H9 (cell line): ENCODE data around the gene SH3BGRL3. TPM values are rescaled to one million over a fixed set of nuclear protein-coding genes. Genes with fewer than 3 reads are reported as not detected.

Source experiments
- DNase-seq: peaks from one replicate; pipeline ENCODE4 v3.0.0-alpha.2; 2017
- H2AFZ ChIP-seq: one replicate; pipeline ENCODE4 v1.6.1; 2013; ENCODE audit warnings: mild to moderate bottlenecking, low read length, control low read depth, moderate library complexity
- H2AK5ac ChIP-seq: 2 replicates; pipeline ENCODE4 v1.6.1; 2013; ENCODE audit warnings: low read length, control low read depth, mixed read lengths; ENCODE audit not compliant: insufficient read length
- H2BK120ac ChIP-seq: one replicate; pipeline ENCODE4 v1.6.1; 2013; ENCODE audit warnings: low read depth, mild to moderate bottlenecking, low read length, control low read depth, inconsistent platforms; ENCODE audit not compliant: poor library complexity, severe bottlenecking
- H2BK12ac ChIP-seq: 2 replicates; pipeline ENCODE4 v1.6.1; 2013; ENCODE audit warnings: low read length, control low read depth, mixed read lengths, low read depth; ENCODE audit not compliant: insufficient read length
- H2BK15ac ChIP-seq: 2 replicates; pipeline ENCODE4 v1.6.1; 2013; ENCODE audit warnings: low read depth, low read length, control low read depth
- H2BK20ac ChIP-seq: one replicate; pipeline ENCODE4 v1.6.1; 2013; ENCODE audit warnings: low read depth, mild to moderate bottlenecking, low read length, control low read depth, inconsistent platforms; ENCODE audit not compliant: poor library complexity, severe bottlenecking
- H2BK5ac ChIP-seq: 2 replicates; pipeline ENCODE4 v1.6.1; 2013; ENCODE audit warnings: low read length, control low read depth, mixed read lengths; ENCODE audit not compliant: insufficient read length
- H3K14ac ChIP-seq: 2 replicates; pipeline ENCODE4 v1.6.1; 2013; ENCODE audit warnings: low read length, control low read depth; ENCODE audit not compliant: insufficient read depth
- H3K18ac ChIP-seq: 2 replicates; pipeline ENCODE4 v1.6.1; 2013; ENCODE audit warnings: low read depth, mild to moderate bottlenecking, mixed read lengths, low read length, control low read depth; ENCODE audit not compliant: insufficient read length
- H3K23ac ChIP-seq: 2 replicates; pipeline ENCODE4 v1.6.1; 2013; ENCODE audit warnings: low read length, control low read depth, mixed read lengths, low read depth; ENCODE audit not compliant: insufficient read length
- H3K23me2 ChIP-seq: 2 replicates; pipeline ENCODE4 v1.6.1; 2013; ENCODE audit warnings: low read depth, mild to moderate bottlenecking, mixed read lengths, low read length, control low read depth; ENCODE audit not compliant: insufficient read length, poor library complexity, severe bottlenecking
- H3K27ac ChIP-seq: 2 replicates; pipeline ENCODE4 v1.5.1; 2013; ENCODE audit warnings: low read length, control low read depth, mixed read lengths, low read depth; ENCODE audit not compliant: insufficient read length
- H3K27me3 ChIP-seq: 2 replicates; pipeline ENCODE4 v1.6.1; 2013; ENCODE audit warnings: low read length, control low read depth, inconsistent platforms; ENCODE audit not compliant: insufficient read depth
- H3K4ac ChIP-seq: 2 replicates; pipeline ENCODE4 v1.6.1; 2013; ENCODE audit warnings: low read depth, mild to moderate bottlenecking, control low read depth, inconsistent platforms, low read length, moderate library complexity
- H3K4me1 ChIP-seq: 2 replicates; pipeline ENCODE4 v1.6.1; 2013; ENCODE audit warnings: low read length, control low read depth, inconsistent platforms; ENCODE audit not compliant: insufficient read depth
- H3K4me2 ChIP-seq: 2 replicates; pipeline ENCODE4 v1.6.1; 2013; ENCODE audit warnings: low read length, control low read depth, mixed read lengths; ENCODE audit not compliant: insufficient read length, insufficient read depth
- H3K56ac ChIP-seq: 2 replicates; pipeline ENCODE4 v1.6.1; 2013; ENCODE audit warnings: low read depth, mild to moderate bottlenecking, mixed read lengths, low read length, control low read depth; ENCODE audit not compliant: insufficient read length
- H3K79me1 ChIP-seq: 2 replicates; pipeline ENCODE4 v1.6.1; 2013; ENCODE audit warnings: low read depth, mild to moderate bottlenecking, moderate library complexity, low read length, control low read depth, inconsistent platforms; ENCODE audit not compliant: insufficient read depth, poor library complexity, severe bottlenecking
- H3K79me2 ChIP-seq: 2 replicates; pipeline ENCODE4 v1.6.1; 2013; ENCODE audit warnings: low read length, control low read depth, inconsistent platforms; ENCODE audit not compliant: insufficient read depth
- H3K9ac ChIP-seq: 2 replicates; pipeline ENCODE4 v1.6.1; 2013; ENCODE audit warnings: low read length, control low read depth, mixed read lengths; ENCODE audit not compliant: insufficient read length; ENCODE audit errors: extremely low read depth
- H3K9me3 ChIP-seq: one replicate; pipeline ENCODE4 v1.6.1; 2013; ENCODE audit warnings: low read depth, low read length, inconsistent platforms; ENCODE audit not compliant: control insufficient read depth
- H3T11ph ChIP-seq: one replicate; pipeline ENCODE4 v1.6.1; 2013; ENCODE audit warnings: mild to moderate bottlenecking, low read length, control low read depth, inconsistent platforms
- H4K20me1 ChIP-seq: one replicate; pipeline ENCODE4 v1.6.1; 2013; ENCODE audit not compliant: control insufficient read depth, insufficient read length, insufficient read depth
- H4K5ac ChIP-seq: 2 replicates; pipeline ENCODE4 v1.6.1; 2013; ENCODE audit warnings: low read depth, mild to moderate bottlenecking, mixed read lengths, low read length, control low read depth; ENCODE audit not compliant: insufficient read length
- H4K8ac ChIP-seq: replicated peaks from 2 replicates; pipeline ENCODE4 v1.6.1; 2013; ENCODE audit warnings: low read length, control low read depth, mixed read lengths, low read depth; ENCODE audit not compliant: insufficient read length
- H4K91ac ChIP-seq: 2 replicates; pipeline ENCODE4 v1.6.1; 2013; ENCODE audit warnings: low read depth, mild to moderate bottlenecking, moderate library complexity, mixed read lengths, low read length, control low read depth; ENCODE audit not compliant: insufficient read length
- H3K27ac Mint-ChIP-seq, 3 experiments: 2 replicates in 2 of 3; 3 replicates in 1 of 3; pipeline ENCODE4 v1.8.0; 2020 to 2021; ENCODE audit warnings: mixed read lengths in 3 of 3, mild to moderate bottlenecking in 1 of 3, moderate library complexity in 1 of 3
- H3K27me3 Mint-ChIP-seq: 2 replicates; pipeline ENCODE4 v1.8.0; 2021; ENCODE audit warnings: low read depth, mild to moderate bottlenecking, moderate library complexity, mixed read lengths
- H3K36me3 Mint-ChIP-seq, 3 experiments: 2 replicates in 2 of 3; 3 replicates in 1 of 3; pipeline ENCODE4 v1.8.0; 2020 to 2021; ENCODE audit warnings: low read depth in 3 of 3, mixed read lengths in 3 of 3; ENCODE audit not compliant: insufficient read depth in 1 of 3
- H3K4me1 Mint-ChIP-seq, 2 experiments: 2 replicates each; pipeline ENCODE4 v1.8.0; 2020; ENCODE audit warnings: mixed read lengths in 2 of 2
- H3K4me3 Mint-ChIP-seq, 2 experiments: 2 replicates in 1 of 2; 3 replicates in 1 of 2; pipeline ENCODE4 v1.8.0; 2020 to 2021; ENCODE audit warnings: mild to moderate bottlenecking in 2 of 2, mixed read lengths in 2 of 2, moderate library complexity in 1 of 2
- H3K9me3 Mint-ChIP-seq, 2 experiments: 2 replicates in 1 of 2; 3 replicates in 1 of 2; pipeline ENCODE4 v1.8.0; 2020; ENCODE audit warnings: mild to moderate bottlenecking in 2 of 2, mixed read lengths in 2 of 2, moderate library complexity in 1 of 2
- CTCF ChIP-seq: fragments of 200-600 bp; sonication (generic); conservative IDR thresholded peaks from 3 replicates; pipeline ENCODE4 v1.8.0; 2021; ENCODE audit warnings: antibody characterized with exemption, mild to moderate bottlenecking
- WGBS: extraction: QIAGEN DNeasy Blood & Tissue Kit; methylation state at CpG from one replicate; pipeline ENCODE4 v1.1.7; 2013; ENCODE audit warnings: missing lambda C conversion rate, low lambda C conversion rate, mixed read lengths; ENCODE audit not compliant: insufficient read length; ENCODE audit errors: extremely low coverage; 5-methylcytosine and 5-hydroxymethylcytosine counted together
- total RNA-seq: library from RNA; stranded (reverse); gene quantifications from 2 replicates; pipeline ENCODE4 v1.2.1, GENCODE V29; 2021

The SH3BGRL3 gene
- total RNA-seq, 1 experiment from 2014 or later: 86.3 TPM

GRCh38 chr1:26259578-26259977 is 20.3 kb upstream of the SH3BGRL3 start:
- Histone ChIP-seq H2BK120ac (no peak overlapping the region), H3K27ac (no peak overlapping the region), H2BK15ac (no peak overlapping the region), H3K23ac (no peak overlapping the region), H2BK12ac (no peak overlapping the region), H3T11ph (no peak overlapping the region), H2BK20ac (no peak overlapping the region), H3K18ac (no peak overlapping the region), H4K8ac (no peak overlapping the region), H3K27me3 (no peaks in the 10 kb centered on the region), H2AK5ac (no peak overlapping the region), H3K4me2 (no peak overlapping the region), H3K9ac (no peak overlapping the region), H2AFZ (no peak overlapping the region), H3K79me2 (no peaks in the 10 kb centered on the region), H3K14ac (no peak overlapping the region), H4K20me1 (no peaks in the 10 kb centered on the region), H3K79me1 (no peaks in the 10 kb centered on the region), H3K9me3 (no peaks in the 10 kb centered on the region), H2BK5ac (no peak overlapping the region), H4K91ac (no peak overlapping the region), H3K4ac (no peak overlapping the region), H3K4me1 (no peaks in the 10 kb centered on the region), H4K5ac (no peak overlapping the region), H3K56ac (no peak overlapping the region), H3K23me2 (no peaks in the 10 kb centered on the region)
- no peak for TF ChIP-seq CTCF
- WGBS: no CpG with 5 or more reads among the region's 5 CpGs
- H3K9me3 Mint-ChIP-seq: no peaks in the 10 kb centered on the region; a peak in 1 of 5 replicates
- H3K4me1 Mint-ChIP-seq: no peaks in the 10 kb centered on the region
- peaks cover 64 to 89% (median 88%) of the 10 kb centered on the region in 3 experiments for H3K36me3 Mint-ChIP-seq
- H3K27ac Mint-ChIP-seq: no peak overlapping the region
- no peaks in the 10 kb centered on the region for H3K27me3 Mint-ChIP-seq
- no peak overlapping the region for H3K4me3 Mint-ChIP-seq
- no peak for DNase-seq
